Measurements from ENCODE around the gene CPA2. TPM values are rescaled to one million over a fixed set of nuclear protein-coding genes. Genes with fewer than 3 reads are reported as not detected.

CPA2 gene
- total RNA-seq, 1 experiment from 2014 or later = 0.11 TPM

- no peak for DNase-seq (ENCODE audit: low read depth)
Measured at GRCh38 chr7:130254555-130254954, 12.1 kb upstream of the CPA2 start.

- no peak for DNase-seq (ENCODE audit: low read depth)
Measured at GRCh38 chr7:130256704-130257103, 10.0 kb upstream of the CPA2 start.

- no peak for DNase-seq (ENCODE audit: low read depth)
Measured at GRCh38 chr7:130258494-130259078, 8.1 kb upstream of the CPA2 start.

GRCh38 chr7:130262448-130262847 is 4.2 kb upstream of the CPA2 start:
- DNase-seq (ENCODE audit: low read depth) = no peak

- no peak for DNase-seq (ENCODE audit: low read depth)
Measured at GRCh38 chr7:130263130-130263529, 3.5 kb upstream of the CPA2 start.

GRCh38 chr7:130266961-130267321 is 278 bp downstream of the CPA2 start:
- DNase-seq (ENCODE audit: low read depth) = no peak

GRCh38 chr7:130268463-130269317 is 2.0 kb downstream of the CPA2 start:
- DNase-seq (ENCODE audit: low read depth) = no peak

- no peak for DNase-seq (ENCODE audit: low read depth)
Measured at GRCh38 chr7:130269318-130269694, 2.6 kb downstream of the CPA2 start.

- DNase-seq (ENCODE audit: low read depth) = no peak
Measured at GRCh38 chr7:130270947-130271800, 4.5 kb downstream of the CPA2 start.

GRCh38 chr7:130272381-130273080 is 5.9 kb downstream of the CPA2 start:
- DNase-seq (ENCODE audit: low read depth) = no peak

GRCh38 chr7:130273081-130273932 is 6.6 kb downstream of the CPA2 start:
- no peak for DNase-seq (ENCODE audit: low read depth)

GRCh38 chr7:130273933-130274255 is 7.2 kb downstream of the CPA2 start:
- no peak for DNase-seq (ENCODE audit: low read depth)

- DNase-seq (ENCODE audit: low read depth) = no peak
Measured at GRCh38 chr7:130274296-130274695, 7.6 kb downstream of the CPA2 start.

GRCh38 chr7:130274983-130275591 is 8.4 kb downstream of the CPA2 start:
- DNase-seq (ENCODE audit: low read depth) = no peak

- no peak for DNase-seq (ENCODE audit: low read depth)
Measured at GRCh38 chr7:130275826-130276297, 9.2 kb downstream of the CPA2 start.

- DNase-seq (ENCODE audit: low read depth) = peak; percentile 79
Measured at GRCh38 chr7:130276796-130277762, 10.4 kb downstream of the CPA2 start.

GRCh38 chr7:130277763-130278643 is 11.3 kb downstream of the CPA2 start:
- DNase-seq (ENCODE audit: low read depth) = peak; percentile 67

GRCh38 chr7:130278860-130279259 is 12.2 kb downstream of the CPA2 start:
- peak; percentile 46 for DNase-seq (ENCODE audit: low read depth)
